ENCODE measurements around the gene MTRR. TPM values are rescaled to one million over a fixed set of nuclear protein-coding genes. Genes with fewer than 3 reads are reported as not detected.

Gene MTRR
- total RNA-seq, 1 donor from 2014 or later: 24.6 TPM

DNA sequence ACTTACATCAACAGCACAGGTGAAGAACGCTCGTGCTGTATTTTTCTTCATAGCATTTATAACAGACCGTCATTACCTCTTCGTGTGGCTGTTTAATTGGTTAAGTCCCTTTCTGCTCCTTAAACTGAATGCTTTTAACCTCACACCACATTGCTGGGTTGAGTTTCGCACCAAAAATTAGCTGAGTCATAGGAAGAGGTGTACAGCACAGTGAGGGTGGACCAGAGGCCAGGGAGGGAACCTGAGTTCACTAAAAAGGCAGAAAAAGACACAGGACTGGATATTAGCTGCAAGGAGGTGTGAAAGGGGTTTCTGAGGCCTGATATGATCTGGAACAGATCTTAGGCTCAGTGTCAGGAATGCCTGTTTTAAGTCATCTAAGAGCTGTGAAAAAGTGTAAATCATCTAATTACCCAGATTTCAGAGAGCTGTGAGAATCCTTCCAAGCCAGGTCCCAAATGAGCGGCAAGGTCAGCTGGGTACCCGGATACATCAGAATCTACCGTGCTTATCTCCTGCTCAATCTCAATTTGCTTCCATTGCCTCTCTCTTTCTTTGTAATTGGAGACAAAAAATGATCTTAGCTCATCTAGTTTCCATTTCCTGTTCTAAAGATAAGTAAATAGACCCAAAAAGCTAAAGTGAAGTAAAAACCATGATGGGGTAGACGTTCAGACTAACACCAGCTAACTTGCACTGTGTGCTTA lies 10.9 kb upstream of the MTRR start:
- ATAC-seq: no peak

DNA sequence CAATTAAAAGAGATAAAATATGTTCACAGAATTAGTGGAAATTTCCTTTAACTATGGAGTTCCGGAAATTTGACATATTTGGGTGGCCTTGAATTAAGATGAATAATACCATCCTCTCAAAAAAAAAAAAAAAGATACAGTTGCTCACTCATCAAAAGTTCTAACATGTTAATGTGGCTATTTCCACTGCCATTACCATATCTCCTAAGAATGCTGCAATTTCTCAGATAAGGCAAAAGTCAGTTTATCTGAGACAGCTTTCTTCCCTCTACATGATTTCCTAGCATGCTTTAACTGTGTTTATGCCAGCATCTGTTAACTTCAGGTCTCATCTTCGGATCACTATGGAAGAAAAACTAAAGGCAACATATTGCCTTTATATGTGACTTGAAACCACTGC lies 2.8 kb upstream of the MTRR start:
- no peak for ATAC-seq

DNA sequence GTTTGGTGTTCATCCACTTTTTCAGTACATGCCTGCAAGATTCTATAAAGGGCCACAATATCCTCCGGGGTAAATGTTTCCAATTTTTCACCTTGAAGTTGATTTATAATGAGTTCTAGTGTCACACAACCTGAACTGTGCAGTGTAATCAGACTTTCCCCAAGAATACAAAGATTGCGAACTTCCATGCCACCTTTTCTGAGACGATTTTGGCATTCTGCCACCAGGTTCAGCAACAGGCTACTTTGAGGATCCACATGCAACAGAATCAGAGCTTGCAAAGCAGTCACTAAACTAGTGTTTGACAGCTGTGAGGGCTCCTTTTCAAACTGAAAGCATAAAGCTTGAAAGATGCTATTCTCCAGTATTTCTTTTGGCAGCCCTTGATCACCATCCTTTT lies 1.7 kb upstream of the MTRR start:
- no peak for ATAC-seq

- ATAC-seq: no peak
Measured at GRCh38 chr5:7868427-7868772, 548 bp upstream of the MTRR start.

DNA sequence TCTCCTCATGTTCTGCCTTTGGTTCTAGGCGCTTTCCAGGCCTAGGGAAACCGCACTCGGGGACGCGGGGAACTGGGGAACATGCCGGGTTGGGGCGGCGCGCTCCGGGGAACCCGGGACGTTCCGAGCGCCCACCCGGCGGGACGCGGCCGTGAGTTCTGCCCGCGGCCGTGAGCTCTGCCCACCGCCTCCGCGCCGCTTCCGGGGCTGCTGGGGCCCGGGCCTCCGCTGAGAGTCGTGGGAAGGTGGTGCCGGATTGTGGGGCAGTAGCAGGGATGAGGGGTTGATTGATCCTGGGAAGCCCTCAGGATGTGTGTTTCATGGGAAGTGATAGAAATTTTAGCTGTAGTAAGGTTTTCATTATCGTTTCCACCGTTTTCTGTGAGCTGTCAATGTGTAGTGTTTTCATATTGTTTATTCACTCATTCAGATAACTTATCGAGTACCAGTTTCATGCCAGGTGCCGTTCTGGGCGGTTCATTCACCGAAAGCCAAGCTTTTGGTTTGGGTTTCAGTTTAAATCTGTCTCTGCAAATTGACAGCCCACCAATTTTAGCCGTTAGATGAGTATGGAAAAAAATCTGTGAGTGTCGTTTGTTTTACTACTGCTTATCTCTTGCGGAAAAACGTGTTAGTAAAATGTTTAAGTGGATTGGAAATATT lies 657 bp downstream of the MTRR start:
- peak; percentile 34 for ATAC-seq

- ATAC-seq: no peak
Measured at GRCh38 chr5:7871653-7872052, 2.7 kb downstream of the MTRR start.

GRCh38 chr5:7872517-7873130 lies 3.7 kb downstream of the MTRR start:
- no peak for ATAC-seq

DNA sequence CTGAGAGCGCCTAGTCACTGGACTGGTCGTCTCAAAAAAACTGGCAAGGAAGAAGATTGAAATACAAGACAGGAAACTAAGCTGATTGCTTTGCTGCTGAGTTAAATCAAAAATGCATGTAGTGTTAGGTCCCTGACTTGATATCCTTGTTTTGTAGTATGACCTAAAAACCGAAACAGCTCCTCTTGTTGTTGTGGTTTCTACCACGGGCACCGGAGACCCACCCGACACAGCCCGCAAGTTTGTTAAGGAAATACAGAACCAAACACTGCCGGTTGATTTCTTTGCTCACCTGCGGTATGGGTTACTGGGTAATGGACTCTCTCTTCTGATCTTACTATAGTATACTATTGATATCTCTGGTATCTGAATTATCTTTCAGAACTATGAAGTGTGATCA lies 4.3 kb downstream of the MTRR start:
- ATAC-seq: no peak

DNA sequence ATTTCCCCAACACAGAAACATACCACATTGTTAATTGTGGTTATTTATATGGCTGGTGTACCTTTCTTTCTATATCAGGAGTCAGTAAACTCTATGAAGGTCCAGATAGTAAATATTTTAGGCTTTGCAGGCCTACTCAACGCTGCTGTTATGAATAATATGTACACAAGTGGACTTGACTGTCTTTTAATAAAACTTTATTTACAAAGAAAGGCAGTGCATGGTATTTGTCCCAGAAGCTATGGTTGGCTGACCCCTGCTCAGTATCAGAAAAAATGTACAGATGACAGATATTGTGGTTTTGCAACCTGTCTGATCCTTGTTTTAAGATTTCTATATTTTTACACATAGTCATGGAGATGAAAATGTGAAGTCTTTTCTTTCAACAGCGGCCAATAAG lies 5.7 kb downstream of the MTRR start:
- ATAC-seq: no peak

DNA sequence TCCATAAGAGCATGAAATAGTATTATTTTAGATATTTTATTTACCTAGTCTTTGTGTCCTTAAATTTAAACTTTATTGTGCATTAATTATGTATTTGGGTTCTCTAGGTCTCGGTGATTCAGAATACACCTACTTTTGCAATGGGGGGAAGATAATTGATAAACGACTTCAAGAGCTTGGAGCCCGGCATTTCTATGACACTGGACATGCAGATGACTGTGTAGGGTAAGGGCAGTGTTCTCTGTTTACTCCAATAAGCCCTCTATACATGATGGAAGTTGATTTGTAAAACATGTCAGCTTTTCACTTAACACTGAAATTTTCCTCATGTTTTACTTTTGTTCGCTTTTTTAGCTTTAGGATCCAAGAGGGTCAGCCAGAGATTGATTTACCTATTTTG lies 6.2 kb downstream of the MTRR start:
- no peak for ATAC-seq

DNA sequence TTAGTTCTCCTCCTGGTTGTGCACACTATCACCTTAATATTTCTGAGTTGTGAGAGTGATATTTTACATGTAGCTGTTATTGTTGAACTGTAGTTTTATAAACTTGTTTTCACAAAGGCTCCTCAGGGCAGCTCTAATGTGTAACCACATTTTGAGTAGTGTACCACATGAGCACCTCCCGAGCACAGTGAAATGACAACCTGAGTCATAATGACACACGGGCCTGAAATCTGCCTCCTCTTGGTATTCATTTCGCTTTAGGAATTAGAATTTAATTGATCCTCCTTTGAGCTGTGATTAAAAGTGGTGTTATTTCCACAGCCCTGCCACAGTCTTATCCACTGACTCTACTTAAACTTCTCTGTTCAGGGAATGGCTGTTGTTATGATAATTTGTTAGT lies 7.9 kb downstream of the MTRR start:
- ATAC-seq: peak; percentile 75

DNA sequence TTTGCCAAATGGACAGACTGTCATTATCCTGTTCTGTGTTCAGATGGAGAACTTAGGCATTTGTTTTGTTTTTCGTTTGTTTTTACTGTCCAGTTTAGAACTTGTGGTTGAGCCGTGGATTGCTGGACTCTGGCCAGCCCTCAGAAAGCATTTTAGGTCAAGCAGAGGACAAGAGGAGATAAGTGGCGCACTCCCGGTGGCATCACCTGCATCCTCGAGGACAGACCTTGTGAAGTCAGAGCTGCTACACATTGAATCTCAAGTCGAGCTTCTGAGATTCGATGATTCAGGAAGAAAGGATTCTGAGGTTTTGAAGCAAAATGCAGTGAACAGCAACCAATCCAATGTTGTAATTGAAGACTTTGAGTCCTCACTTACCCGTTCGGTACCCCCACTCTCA lies 8.9 kb downstream of the MTRR start:
- ATAC-seq: no peak

GRCh38 chr5:7878381-7878873 lies 9.5 kb downstream of the MTRR start:
- no peak for ATAC-seq

DNA sequence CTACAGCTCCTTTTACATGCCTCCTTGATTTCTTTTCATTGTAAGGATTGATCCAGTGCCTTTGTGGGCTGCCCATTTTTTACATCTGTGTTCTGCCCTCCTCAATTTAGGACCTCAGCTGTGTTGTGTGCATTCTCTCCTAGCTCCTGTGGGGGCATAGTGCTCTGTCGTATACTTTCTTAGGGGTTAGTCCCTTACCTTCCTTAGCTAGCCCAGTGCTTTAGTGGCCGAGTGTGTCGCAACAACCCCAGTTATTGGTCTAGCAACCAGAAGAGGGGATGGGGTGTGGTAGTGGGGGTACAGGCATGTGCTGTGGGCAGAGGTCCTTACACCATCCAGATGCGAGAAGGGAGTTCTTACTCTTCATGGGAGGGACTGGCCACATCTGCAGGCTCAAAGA lies 12.1 kb downstream of the MTRR start:
- no peak for ATAC-seq

GRCh38 chr5:7881816-7882215 lies 12.9 kb downstream of the MTRR start:
- no peak for ATAC-seq

DNA sequence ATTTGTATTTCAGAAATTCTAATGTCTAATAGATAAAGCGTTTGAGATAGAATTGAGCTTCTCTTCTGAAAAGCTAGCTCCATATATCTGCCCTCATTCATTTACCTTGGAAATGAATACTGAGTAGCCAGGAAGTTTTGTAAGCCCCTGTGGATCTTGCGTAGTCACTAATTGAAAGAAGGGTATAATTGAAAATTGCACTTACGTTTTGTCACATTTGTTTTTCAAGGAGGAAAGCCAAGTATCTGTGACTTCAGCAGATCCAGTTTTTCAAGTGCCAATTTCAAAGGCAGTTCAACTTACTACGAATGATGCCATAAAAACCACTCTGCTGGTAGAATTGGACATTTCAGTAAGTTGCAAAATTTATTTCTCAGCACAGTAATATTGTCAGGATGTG lies 14.0 kb downstream of the MTRR start:
- no peak for ATAC-seq

DNA sequence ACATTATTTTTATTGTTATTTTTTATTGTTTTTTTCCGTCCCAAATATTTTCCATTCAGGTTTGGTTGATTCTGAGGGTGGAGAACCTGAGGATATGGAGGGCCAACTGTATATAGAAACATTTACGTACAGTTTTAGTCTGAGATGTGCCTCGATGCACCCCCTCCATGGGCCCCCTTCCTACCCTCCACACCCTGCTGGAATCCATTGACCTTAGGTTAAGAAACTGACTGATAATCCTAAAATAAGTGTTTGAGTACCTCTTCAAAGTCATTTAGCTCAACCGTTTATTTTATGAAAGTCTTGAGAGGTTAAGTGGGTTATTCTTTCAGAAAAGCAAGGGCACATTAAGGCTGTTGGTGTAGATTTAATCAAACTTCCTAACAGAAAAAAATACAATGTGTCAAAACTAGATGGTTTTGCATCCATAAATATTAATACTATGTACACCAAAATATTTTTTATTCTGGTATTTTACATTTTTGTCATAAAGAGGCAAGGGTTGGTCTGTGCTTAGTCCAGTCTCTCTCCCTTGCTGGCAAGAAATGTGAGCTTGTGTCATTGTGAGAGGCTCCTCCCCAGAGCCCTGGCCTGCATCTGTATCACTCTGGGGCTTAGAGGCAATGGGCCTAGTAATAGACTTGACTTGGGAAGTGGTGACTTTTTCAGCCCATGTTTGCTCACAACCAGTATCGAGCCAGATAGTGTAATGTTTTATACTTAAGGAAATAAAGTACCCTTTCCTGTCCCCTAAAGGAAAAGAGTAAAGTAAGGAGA lies 15.7 kb downstream of the MTRR start:
- ATAC-seq: no peak

- ATAC-seq: peak; percentile 47
Measured at GRCh38 chr5:7886849-7887475, 18.0 kb downstream of the MTRR start.

- no peak for ATAC-seq
Measured at GRCh38 chr5:7888901-7889300, 20.0 kb downstream of the MTRR start.

- ATAC-seq: no peak
Measured at GRCh38 chr5:7894439-7894838, 25.5 kb downstream of the MTRR start.

DNA sequence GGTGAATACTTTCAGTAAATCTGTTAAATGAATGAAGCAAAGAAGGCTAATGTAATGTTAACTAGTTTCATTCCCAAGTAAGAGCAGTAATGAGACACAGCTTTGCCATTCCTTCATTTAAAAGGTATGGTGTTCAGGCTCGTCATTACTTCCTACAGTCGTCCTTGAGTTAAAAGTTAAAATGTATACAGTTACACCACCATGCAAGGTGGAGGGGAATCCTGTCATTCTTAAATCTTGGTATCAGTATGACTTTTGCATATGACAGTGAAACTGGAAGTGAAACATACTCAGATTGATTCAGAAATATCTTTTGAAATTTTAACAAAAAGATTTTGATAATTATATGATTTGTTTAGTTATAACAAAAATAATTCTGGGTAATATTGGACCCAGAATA lies 25.9 kb downstream of the MTRR start:
- ATAC-seq: no peak

DNA sequence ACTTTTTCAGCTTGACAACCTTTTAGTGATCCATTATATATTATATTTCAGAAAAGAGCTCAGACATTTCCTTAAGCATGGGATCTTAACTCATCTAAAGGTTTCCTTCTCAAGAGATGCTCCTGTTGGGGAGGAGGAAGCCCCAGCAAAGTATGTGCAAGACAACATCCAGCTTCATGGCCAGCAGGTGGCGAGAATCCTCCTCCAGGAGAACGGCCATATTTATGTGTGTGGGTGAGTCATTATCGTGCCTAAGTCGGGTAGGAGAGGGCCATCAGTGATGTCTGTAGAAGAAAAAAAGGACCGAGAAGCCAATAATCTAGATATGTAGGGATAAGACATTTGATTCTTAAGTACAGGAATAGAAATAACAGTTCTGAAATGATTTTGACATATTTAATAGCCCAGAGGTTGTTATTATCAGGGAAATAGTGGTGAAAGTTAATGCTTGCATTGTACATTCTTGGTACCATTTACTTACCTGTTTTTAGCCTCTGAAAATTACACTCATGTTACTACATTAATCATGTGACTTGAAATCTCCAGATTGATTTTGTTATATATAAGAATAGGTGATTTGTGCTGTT lies 28.2 kb downstream of the MTRR start:
- ATAC-seq: no peak

Measured in esophagus mucosa (tissue), 1 donor.